Activated effector memory CD4-positive, alpha-beta T cell treated with anti-CD3 and anti-CD28 coated beads, Interleukin-2, amount 50 U/mL, for 16 hours (primary cell): ENCODE results near the gene ARHGAP10.

Source experiments
- DNase-seq: peaks from one replicate; pipeline ENCODE4 v3.0.0-alpha.2; 2020

Gene ARHGAP10

DNA sequence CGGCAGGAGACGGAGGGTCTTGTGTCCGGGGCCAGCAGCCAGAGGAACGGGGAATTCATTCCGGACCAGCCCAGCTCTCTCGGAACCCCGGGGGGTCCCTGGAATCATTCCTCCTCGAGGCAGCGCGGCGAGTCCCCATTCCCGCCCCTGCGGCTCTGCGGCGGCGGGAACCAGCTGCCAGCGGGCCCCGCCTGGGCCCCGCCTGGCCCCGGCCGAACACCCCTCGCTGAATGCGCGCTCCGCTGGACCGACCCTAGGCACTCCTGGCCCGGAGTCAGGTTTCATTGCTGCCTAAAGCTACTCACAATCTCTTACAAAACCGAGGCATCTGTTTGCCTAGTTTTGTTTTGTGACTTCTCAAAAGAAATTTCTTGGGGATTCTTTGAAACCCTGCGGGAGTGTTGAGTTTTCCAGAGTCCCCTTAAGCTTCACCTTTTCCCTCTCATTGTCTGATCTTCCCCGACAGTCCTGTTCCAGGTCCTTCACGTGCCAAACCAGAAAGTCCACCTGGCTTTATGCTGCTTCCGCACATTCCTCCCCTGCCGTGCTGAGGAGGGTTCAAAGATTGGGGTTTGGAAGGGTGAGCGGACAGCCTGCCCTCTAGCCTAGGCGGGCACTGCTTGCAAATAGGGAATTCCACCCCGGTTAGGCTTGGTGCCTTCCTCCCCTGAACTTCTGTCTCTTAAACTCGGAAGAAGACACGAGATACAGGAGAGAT lies 789 bp downstream of the ARHGAP10 start:
- no peak for DNase-seq

GRCh38 chr4:147733716-147734344 lies 1.9 kb downstream of the ARHGAP10 start:
- DNase-seq, result no peak

DNA sequence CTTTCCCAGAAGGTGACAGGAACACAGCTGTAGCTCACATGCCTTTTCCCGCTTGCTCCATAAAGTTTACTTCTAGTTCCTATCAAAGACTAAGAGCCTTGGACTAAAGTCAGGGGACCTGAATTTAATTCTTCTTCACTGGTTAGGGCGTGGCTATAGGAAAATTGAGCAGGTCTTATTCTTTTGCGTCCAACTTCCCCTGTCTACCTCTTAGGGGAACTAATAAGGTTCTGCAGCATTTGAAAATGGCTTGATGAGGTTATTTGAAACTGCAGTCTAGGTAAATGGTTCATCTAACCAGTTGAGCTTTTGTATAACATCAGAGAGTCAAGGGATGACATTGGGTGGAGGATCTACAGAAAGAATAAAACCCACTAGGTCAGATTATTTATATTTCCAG lies 2.6 kb downstream of the ARHGAP10 start:
- DNase-seq, result no peak

DNA sequence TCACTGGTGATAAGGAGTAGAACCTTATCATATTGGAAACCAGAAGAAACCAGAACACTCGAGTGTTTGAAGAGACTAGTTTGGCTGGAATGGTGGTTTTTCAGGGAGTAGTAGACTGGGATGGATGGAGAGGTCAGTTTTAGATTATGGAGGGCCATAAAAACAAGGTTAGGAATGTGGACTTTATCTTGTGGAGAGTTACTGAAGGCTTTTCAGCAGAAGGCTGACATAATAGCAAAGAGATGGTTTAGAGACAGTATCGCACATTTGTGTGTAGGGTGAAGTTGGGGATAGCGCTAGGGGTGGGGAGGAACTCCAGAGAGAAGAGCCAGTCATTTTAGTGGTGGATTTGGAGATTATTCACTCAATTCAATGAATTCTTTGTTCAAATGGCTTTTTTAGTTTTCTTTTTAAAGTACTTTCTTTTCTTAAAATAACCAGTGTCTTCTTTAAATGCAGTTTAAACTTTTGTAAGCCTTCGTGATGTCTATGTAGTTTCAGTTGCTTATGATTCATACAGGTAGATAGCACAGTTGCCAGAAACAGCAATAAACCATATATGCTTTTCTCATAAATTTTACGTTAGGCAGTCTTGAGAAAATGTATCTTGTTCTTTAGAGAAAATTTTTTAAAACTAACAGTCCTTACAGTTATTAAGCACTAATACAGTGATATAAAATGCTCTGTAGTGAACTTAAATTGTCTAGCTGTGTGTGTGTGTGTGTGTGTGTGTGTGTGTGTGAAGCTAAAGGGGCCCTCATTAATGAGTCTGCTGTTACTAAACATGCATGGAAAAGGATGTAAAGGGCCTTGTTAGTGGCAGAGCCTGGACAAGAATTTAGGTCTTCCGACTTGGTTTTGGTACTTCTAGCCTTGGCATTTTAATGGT lies 3.8 kb downstream of the ARHGAP10 start:
- no peak for DNase-seq

DNA sequence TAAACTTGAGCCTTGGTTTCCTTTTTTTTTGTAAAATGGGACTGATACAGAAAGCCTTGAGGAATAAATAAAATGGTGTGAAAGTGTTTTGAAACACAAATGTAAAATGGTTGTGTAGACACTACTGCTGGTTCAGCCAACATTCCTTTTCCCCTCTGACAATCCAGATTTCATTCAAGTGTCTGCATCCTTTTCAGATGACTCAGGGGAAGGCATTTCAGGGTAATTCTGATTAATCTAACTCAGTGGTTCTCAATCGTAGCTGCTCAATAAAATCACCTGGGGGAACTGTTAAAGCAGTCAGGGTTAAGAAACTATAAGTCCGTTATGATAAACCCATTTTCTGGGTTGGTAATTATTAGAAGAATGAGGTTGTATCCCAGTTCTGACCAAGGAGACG lies 4.6 kb downstream of the ARHGAP10 start:
- DNase-seq, result no peak

DNA sequence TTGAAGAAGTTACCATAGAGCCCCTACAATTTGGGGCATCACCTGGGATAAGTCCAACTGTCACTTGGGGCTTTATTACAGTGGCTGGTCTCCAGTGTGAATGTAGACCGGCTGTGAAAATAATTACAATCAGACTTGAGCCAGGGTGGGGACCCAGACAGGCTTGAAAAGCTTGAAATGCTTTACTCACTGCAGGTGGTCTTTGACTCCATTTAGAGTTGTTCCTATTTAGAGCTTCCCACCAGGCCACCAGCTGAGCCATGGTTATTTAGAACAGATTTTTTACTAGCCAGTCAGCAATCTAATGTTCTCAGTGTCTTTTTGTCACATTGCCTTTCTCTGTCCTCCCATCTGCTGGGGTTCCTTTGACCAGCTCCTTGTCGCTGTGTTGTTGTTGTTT lies 5.7 kb downstream of the ARHGAP10 start:
- DNase-seq, result no peak

- DNase-seq, result no peak
These were observed 7.4 kb downstream of the ARHGAP10 start for GRCh38 chr4:147739239-147739823.

DNA sequence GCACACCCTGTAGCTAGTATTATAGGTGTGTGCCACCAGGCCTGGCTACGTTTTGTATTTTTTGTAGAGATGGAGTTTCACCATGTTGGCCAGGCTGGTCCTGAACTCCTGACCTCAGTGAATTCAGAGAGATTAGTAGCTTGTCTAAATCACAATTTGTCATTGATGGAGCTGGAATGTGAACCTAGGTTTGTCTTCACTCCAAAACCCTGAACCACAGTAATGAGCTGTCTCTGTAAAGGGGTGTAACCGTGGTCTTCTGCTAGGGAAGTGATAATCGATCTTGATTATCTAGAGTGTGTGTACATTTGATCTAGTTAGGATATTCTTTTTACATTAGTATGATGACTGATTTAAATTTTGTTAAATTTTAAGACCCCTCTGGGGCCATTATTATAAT lies 8.3 kb downstream of the ARHGAP10 start:
- no peak for DNase-seq

- DNase-seq, result no peak
These were observed 9.4 kb downstream of the ARHGAP10 start for GRCh38 chr4:147741190-147741788.

- DNase-seq, result no peak
These were observed 16.0 kb downstream of the ARHGAP10 start for GRCh38 chr4:147747787-147748454.

DNA sequence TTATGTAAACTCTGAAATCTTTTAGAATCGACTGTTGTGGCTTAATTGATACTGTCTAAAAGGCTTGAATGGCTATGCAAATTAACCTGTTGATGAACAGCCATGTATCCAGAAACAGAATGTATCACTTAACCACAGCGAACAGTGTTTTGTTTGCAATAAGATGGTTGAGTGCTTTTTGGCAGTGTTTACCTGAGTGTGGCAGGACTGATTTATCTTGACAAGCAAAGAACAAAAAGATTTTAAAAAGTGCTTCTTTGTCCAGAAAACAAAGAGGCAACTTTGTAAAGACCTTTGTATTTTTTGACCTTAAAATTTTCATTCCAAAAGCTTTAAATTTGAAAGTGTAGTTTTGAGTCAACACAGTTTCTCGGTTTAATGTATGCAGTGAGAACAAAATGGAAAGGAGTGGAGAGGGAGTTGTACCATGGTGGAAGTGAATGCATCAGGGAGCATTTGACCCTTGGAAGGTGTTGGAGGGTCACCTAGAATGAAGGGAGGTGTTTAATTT lies 18.0 kb downstream of the ARHGAP10 start:
- no peak for DNase-seq

DNA sequence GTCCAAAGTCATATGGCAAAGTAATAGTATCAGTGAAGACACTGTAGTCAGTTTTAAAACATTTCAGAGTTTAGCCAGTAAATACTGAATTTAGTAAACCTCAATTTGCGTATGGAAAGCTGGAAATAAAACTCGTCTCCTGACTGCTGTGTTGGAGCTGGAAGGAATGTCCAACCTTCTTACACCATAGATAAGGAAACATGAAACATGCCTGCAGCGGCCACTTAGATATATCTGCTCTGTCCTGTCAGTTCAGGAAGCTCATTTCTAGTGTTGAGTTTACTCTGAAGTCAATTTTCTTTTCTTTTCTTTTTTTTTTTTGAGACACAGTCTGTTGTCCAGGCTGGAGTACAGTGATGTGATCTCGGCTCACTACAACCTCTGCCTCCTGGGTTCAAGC lies 21.2 kb downstream of the ARHGAP10 start:
- DNase-seq, result no peak

- DNase-seq, result no peak
These were observed 22.2 kb downstream of the ARHGAP10 start for GRCh38 chr4:147754037-147754445.

DNA sequence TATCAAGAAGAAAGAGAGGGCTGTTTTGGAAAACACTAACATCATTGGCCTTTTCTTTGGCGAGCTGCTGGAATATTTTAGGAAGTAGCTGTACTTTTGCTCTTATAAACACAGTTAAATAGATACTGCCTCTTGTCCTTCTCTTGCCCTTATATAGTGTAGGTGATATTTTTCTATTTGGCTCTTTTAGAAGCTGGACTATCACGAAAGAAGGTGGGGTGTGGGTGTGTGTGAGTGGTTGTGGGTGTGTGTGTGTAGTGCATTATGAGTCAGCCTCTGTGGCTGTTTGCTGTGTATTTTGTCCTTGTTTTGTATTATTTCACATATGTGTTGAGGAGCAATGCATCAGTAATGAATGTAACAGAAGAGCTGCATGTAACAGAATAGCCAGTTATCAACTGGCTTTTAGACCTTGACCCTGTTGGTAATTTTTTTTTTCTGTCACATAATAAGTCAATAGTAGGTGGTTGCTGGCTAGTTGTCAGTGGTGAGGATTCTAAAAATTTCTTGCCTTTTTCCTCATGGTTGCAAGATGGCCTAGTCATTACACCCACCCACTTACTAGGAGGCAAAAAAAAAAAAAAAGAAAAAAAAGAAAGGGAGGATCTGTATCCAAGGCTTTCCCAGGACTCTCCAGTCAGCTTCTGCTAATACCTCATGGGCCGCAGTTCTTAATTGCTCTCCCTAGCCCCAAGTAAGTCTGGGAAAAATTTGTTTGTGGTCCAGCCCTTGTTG lies 23.8 kb downstream of the ARHGAP10 start:
- DNase-seq, result no peak

DNA sequence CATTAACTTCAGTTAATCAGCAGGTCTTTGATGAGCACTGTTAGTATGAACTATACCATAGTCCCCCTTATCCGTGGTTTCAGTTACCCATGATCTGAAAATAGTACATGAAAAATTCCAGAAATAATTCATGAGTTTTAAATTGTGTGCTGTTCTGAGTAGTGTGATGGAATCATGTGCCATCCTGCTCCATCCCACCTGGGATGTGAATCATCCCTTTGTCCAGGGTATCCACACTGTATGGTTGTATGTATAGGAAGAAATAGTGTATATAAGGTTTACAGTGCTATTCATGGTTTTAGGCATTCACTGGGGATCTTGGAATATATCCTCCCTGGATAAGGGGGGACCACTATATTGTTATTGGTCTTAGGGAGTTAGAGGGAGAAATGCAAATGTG lies 24.5 kb downstream of the ARHGAP10 start:
- DNase-seq, result no peak

- DNase-seq, result no peak
These were observed 28.3 kb downstream of the ARHGAP10 start for GRCh38 chr4:147760176-147760575.

DNA sequence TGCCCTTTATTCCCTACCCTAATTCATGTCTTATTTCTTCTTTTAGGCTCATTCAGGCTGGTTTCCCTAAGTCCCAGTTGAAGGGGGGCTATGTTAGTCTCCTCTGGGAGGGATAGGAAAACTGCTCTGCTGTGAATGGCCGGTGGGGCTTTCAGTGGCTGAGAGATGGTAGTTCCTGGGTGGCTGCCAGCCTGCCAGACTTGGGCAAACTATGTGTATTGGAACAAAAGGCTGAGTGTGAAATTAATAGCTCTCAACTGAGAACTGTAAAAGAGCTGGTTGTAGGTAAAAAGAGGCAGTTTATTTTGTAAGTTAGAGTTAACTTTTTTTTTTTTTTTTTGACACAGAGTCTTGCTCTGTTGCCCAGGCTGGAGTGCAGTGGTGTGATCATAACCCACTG lies 28.8 kb downstream of the ARHGAP10 start:
- DNase-seq, result no peak

- no peak for DNase-seq
These were observed 29.5 kb downstream of the ARHGAP10 start for GRCh38 chr4:147761218-147761883.

- DNase-seq, result no peak
These were observed 32.4 kb downstream of the ARHGAP10 start for GRCh38 chr4:147764337-147764736.

DNA sequence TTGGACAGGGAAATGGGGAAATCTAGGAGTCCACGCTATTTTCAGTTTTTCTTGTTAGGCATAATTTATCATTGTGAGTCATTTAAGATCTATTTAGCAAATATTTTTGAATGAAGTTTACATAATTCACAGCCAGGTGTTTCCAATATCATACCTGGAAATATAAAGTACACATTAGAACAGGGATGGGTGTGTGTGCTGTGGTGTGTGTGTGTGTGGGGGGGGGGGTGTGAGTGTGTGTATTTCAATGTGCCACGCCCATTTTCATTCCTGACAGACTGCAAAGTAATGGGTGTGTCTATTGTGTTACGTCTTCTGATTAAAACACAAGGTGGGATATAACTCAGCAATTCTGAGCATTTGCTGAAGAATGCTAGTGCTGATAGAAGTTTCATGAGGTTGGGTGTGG lies 33.2 kb downstream of the ARHGAP10 start:
- no peak for DNase-seq

- DNase-seq, result no peak
These were observed 36.2 kb downstream of the ARHGAP10 start for GRCh38 chr4:147768113-147768512.
